Stomach (tissue), 9 donors: ENCODE data around the gene RNF20. TPM values are rescaled to one million over a fixed set of nuclear protein-coding genes. Genes with fewer than 3 reads are reported as not detected.

Source experiments
- DNase-seq, 2 donors: peaks; one replicate each; pipeline versions ENCODE4 v3.0.0 to v3.0.0-alpha.2; 2013 to 2019
- H3K27ac ChIP-seq, 5 donors: fragments of 200-600 bp in 4 of 5; sonication (generic) in 4 of 5; one replicate each; pipeline ENCODE4 v1.5.1; 2013 to 2019; ENCODE audit warnings: mild to moderate bottlenecking in 1 of 5, moderate library complexity in 1 of 5
- H3K27me3 ChIP-seq, 3 donors: fragments of 200-600 bp; sonication (generic); one replicate each; pipeline ENCODE4 v1.5.1; 2017 to 2019; ENCODE audit warnings: mixed run types in 1 of 3
- H3K36me3 ChIP-seq, 4 donors: fragments of 200-600 bp; sonication (generic); 1 replicate in 3 of 4; 2 replicates in 1 of 4; pipeline ENCODE4 v1.5.1; 2016 to 2019
- H3K4me1 ChIP-seq, 4 donors: fragments of 200-600 bp; sonication (generic); one replicate each; pipeline ENCODE4 v1.5.1; 2016 to 2019
- H3K4me3 ChIP-seq, 4 donors: fragments of 200-600 bp; sonication (generic) in 3 of 4; one replicate each; pipeline ENCODE4 v1.5.1; 2016 to 2019; ENCODE audit warnings: mild to moderate bottlenecking in 1 of 4
- H3K9me3 ChIP-seq, 4 donors: fragments of 200-600 bp; sonication (generic); one replicate each; pipeline ENCODE4 v1.5.1; 2016 to 2019
- CTCF ChIP-seq, 7 experiments: fragments of 450-650 bp in 4 of 7; fragments of 200-600 bp in 3 of 7; sonication (generic) in 3 of 7; IDR thresholded peaks; one replicate each; pipeline ENCODE4 v1.5.1; 2016 to 2019; ENCODE audit warnings: antibody characterized with exemption in 7 of 7, control low read depth in 2 of 7, mild to moderate bottlenecking in 1 of 7
- EP300 ChIP-seq: sonication (generic); formaldehyde crosslinking; IDR thresholded peaks from one replicate; pipeline ENCODE4 v1.6.1; 2017; ENCODE audit warnings: antibody characterized with exemption
- POLR2A ChIP-seq, 4 donors: fragments of 450-650 bp; IDR thresholded peaks; one replicate each; pipeline ENCODE4 v1.6.1; 2016; ENCODE audit warnings: antibody characterized with exemption in 4 of 4, control low read depth in 2 of 4, mild to moderate bottlenecking in 1 of 4, moderate library complexity in 1 of 4
- POLR2AphosphoS5 ChIP-seq, 3 donors: sonication (generic); formaldehyde crosslinking; IDR thresholded peaks; one replicate each; pipeline ENCODE4 v1.6.1; 2016; ENCODE audit warnings: antibody characterized with exemption in 3 of 3
- WGBS, 5 donors: extraction: QIAGEN DNeasy Blood & Tissue Kit in 3 of 5; methylation state at CpG; one replicate each; pipeline versions ENCODE4 v1.1.5 to v1.1.7; 2013 to 2018; 5-methylcytosine and 5-hydroxymethylcytosine counted together
- intact Hi-C: fragments of 100-400 bp; cut with DNase I; formaldehyde crosslinking; loops from one replicate; pipeline ENCODE4 v1.15.1; 2023; ENCODE audit warnings: low total_unique reads
- polyA plus RNA-seq, 3 donors: library from polyadenylated mRNA; stranded (reverse); fragments of 200-250 nt; gene quantifications; one replicate each; pipeline ENCODE4 v1.2.3, GENCODE V29; 2013
- total RNA-seq, 5 donors: library from RNA; depleted of rRNA; stranded (reverse); fragments of >200 nt; gene quantifications; one replicate each; pipeline versions ENCODE4 v1.1.0 to v1.2.3, GENCODE V29; 2014 to 2016
- donor health status: healthy with polysubstance abuse.
- donor health status: Bipolar disorder and iron deficiency.
- donor health status: healthy.

The RNF20 gene
- total and polyA plus RNA-seq, 8 donors, result 8.2 to 30.4 (median 12.4) TPM

GRCh38 chr9:101593345-101593744 is 59.7 kb downstream of the RNF20 start:
- DNase-seq, result no peak
- WGBS, 5 donors, result 64 to 78% (median 76%) methylated on average over 2 of the region's 2 CpGs
- Histone ChIP-seq H3K36me3 (no peaks in the 10 kb centered on the region), H3K27me3 (peaks cover 0 to 10% (median 0%) of the 10 kb centered on the region in 3 donors), H3K27ac (no peak overlapping the region), H3K4me3 (no peak overlapping the region), H3K9me3 (no peaks in the 10 kb centered on the region), H3K4me1 (no peaks in the 10 kb centered on the region)
- intact Hi-C loops, result no loop called here
- TF ChIP-seq POLR2AphosphoS5 (IDR thresholded peaks at IDR 0.05) (no peak), POLR2A (IDR thresholded peaks at IDR 0.05) (no peak), EP300 (no peak)

GRCh38 chr9:101594796-101595195 is 61.1 kb downstream of the RNF20 start, which contains the start of gene PPP3R2:
Gene PPP3R2 (minus strand): TSS chr9:101594969. CDS start chr9:101594921, 48 bp downstream.
- TF ChIP-seq EP300 (no peak), POLR2A (IDR thresholded peaks at IDR 0.05) (no peak), CTCF (IDR thresholded peaks at IDR 0.05) (no peak), POLR2AphosphoS5 (IDR thresholded peaks at IDR 0.05) (no peak)
- intact Hi-C loops, result no loop called here
- WGBS, 5 donors, result 80 to 93% (median 87%) methylated on average over 18 to 19 of the region's 19 CpGs
- Histone ChIP-seq H3K4me1 (no peaks in the 10 kb centered on the region), H3K27me3 (peaks cover 0 to 10% (median 0%) of the 10 kb centered on the region in 3 donors), H3K4me3 (no peak within 1 kb of the TSS), H3K36me3 (no peaks in the 10 kb centered on the region), H3K27ac (no peak within 1 kb of the TSS), H3K9me3 (no peaks in the 10 kb centered on the region)
- DNase-seq, result no peak

- TF ChIP-seq CTCF (IDR thresholded peaks at IDR 0.05) (peak in 5 of 7 experiments; percentile 21 to 50 (median 37)), POLR2AphosphoS5 (IDR thresholded peaks at IDR 0.05) (no peak), POLR2A (IDR thresholded peaks at IDR 0.05) (no peak)
- intact Hi-C loops, result no loop called here
- WGBS, 5 donors, result 18 to 29% (median 21%) methylated on average over 11 of the region's 11 CpGs
- Histone ChIP-seq H3K27me3 (peaks cover 0 to 6% (median 0%) of the 10 kb centered on the region in 3 donors), H3K27ac (no peak overlapping the region), H3K4me3 (no peak overlapping the region), H3K36me3 (no peaks in the 10 kb centered on the region), H3K4me1 (peaks cover 0 to 7% (median 0%) of the 10 kb centered on the region in 4 donors), H3K9me3 (no peaks in the 10 kb centered on the region)
- DNase-seq, result peak in 1 of 2 donors; percentile 73
Observed at GRCh38 chr9:101601904-101602765, 68.5 kb downstream of the RNF20 start.

GRCh38 chr9:101604296-101604695 is 70.6 kb downstream of the RNF20 start:
- Histone ChIP-seq H3K4me3 (no peak overlapping the region), H3K4me1 (peaks cover 0 to 7% (median 0%) of the 10 kb centered on the region in 4 donors), H3K36me3 (no peaks in the 10 kb centered on the region), H3K27me3 (peaks cover 0 to 6% (median 0%) of the 10 kb centered on the region in 3 donors), H3K9me3 (no peaks in the 10 kb centered on the region), H3K27ac (no peak overlapping the region)
- DNase-seq, result no peak
- no peak for TF ChIP-seq POLR2AphosphoS5 (IDR thresholded peaks at IDR 0.05)
- TF ChIP-seq POLR2A (IDR thresholded peaks at IDR 0.05), result no peak
- no peak for TF ChIP-seq CTCF (IDR thresholded peaks at IDR 0.05)
- no peak for TF ChIP-seq EP300
- WGBS, 5 donors, result 43 to 57% (median 49%) methylated on average over 2 of the region's 2 CpGs
- intact Hi-C loops, result no loop called here
